Rectal smooth muscle tissue (tissue), 1 donor: ENCODE data around the gene RGPD3.
A peak's percentile ranks its signal among the peaks of the same experiment; 100 is the strongest.
"Not testable (repeated sequence)": the region's sequence is repeated elsewhere in the genome, so short reads cannot be mapped to it uniquely, and the experiment has no call there.

Source experiments
- H3K27ac ChIP-seq: one replicate; pipeline ENCODE4 v1.7.0; 2013; ENCODE audit warnings: low read depth, low read length, inconsistent platforms
- H3K27me3 ChIP-seq: one replicate; pipeline ENCODE4 v1.7.0; 2013; ENCODE audit warnings: low read length; ENCODE audit not compliant: control insufficient read depth, insufficient read depth
- H3K36me3 ChIP-seq: one replicate; pipeline ENCODE4 v1.7.0; 2013; ENCODE audit warnings: low read length; ENCODE audit not compliant: control insufficient read depth, insufficient read depth
- H3K4me1 ChIP-seq: one replicate; pipeline ENCODE4 v1.7.0; 2013; ENCODE audit warnings: low read length; ENCODE audit not compliant: control insufficient read depth, insufficient read depth
- H3K4me3 ChIP-seq: one replicate; pipeline ENCODE4 v1.7.0; 2013; ENCODE audit warnings: low read length
- H3K9ac ChIP-seq: one replicate; pipeline ENCODE4 v1.7.0; 2013; ENCODE audit warnings: low read length

RGPD3 gene

DNA sequence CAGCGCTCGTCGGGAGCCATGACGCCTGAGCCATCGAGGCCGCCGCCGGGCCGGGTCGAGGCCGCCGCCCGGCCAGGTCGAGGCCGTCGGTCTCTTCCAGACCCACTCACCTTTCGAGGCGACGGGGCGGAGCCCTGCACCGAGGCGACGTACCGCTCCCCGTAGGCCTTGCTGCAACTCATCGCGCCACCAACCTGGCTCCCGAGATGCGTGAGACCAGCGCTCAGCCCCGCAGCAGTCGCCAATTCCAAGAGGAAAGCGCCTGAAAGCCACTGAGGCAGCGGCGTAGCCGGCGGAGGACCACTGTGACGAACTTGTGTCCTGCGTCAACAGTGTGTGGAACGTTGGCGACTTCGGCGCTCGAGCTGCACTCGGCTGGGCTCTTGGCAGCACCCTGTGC is at the start of gene RGPD3:
Gene RGPD3 (minus strand): TSS at position 307 of the 400 bp plus-strand sequence. CDS start 125 bp downstream, at position 182.
- not testable (repeated sequence) for H3K4me1 ChIP-seq, H3K27ac ChIP-seq, H3K27me3 ChIP-seq, H3K4me3 ChIP-seq, H3K9ac ChIP-seq, H3K36me3 ChIP-seq

DNA sequence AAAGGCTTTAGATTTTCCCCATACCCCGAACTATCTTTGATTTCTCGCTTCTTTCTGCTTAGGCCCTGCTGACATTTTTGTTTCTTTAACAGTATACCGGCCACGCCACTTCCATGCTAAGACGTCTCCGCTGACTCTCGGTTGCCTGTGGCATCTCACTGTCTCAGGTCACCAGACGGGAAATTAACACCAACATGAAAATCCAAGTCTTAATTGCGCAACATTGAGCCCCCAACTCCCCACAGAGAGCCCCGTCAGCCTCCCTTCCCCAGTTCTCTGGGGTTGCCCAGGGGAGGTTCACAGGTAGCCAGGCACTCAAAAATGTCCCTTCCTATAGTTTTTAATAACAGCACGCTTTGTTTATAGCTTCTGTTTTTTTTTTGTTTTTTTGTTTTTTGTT is 49.1 kb upstream of the RGPD3 start:
- H3K4me1 ChIP-seq = no peaks in the 10 kb centered on the region
- no peaks in the 10 kb centered on the region for H3K36me3 ChIP-seq
- H3K27ac ChIP-seq = no peak overlapping the region
- no peaks in the 10 kb centered on the region for H3K27me3 ChIP-seq
- H3K4me3 ChIP-seq = no peak overlapping the region
- no peak overlapping the region for H3K9ac ChIP-seq

- Histone ChIP-seq H3K36me3 (no peaks in the 10 kb centered on the region), H3K4me3 (no peak overlapping the region), H3K27ac (no peak overlapping the region), H3K9ac (no peak overlapping the region), H3K27me3 (no peaks in the 10 kb centered on the region), H3K4me1 (no peaks in the 10 kb centered on the region)
Measured at GRCh38 chr2:106516864-106517263, 48.7 kb upstream of the RGPD3 start.

GRCh38 chr2:106516436-106516835 is 48.2 kb upstream of the RGPD3 start:
- no peak overlapping the region for H3K4me3 ChIP-seq
- H3K27me3 ChIP-seq = no peaks in the 10 kb centered on the region
- H3K27ac ChIP-seq = no peak overlapping the region
- no peaks in the 10 kb centered on the region for H3K36me3 ChIP-seq
- H3K4me1 ChIP-seq = no peaks in the 10 kb centered on the region
- no peak overlapping the region for H3K9ac ChIP-seq

- not testable (repeated sequence) for H3K9ac ChIP-seq, H3K36me3 ChIP-seq, H3K4me3 ChIP-seq, H3K27ac ChIP-seq, H3K4me1 ChIP-seq, H3K27me3 ChIP-seq
Measured at GRCh38 chr2:106514827-106515226, 46.6 kb upstream of the RGPD3 start.

- H3K9ac ChIP-seq, H3K4me1 ChIP-seq, H3K27me3 ChIP-seq: not testable (repeated sequence)
Measured at GRCh38 chr2:106513391-106513790, 45.2 kb upstream of the RGPD3 start.

DNA sequence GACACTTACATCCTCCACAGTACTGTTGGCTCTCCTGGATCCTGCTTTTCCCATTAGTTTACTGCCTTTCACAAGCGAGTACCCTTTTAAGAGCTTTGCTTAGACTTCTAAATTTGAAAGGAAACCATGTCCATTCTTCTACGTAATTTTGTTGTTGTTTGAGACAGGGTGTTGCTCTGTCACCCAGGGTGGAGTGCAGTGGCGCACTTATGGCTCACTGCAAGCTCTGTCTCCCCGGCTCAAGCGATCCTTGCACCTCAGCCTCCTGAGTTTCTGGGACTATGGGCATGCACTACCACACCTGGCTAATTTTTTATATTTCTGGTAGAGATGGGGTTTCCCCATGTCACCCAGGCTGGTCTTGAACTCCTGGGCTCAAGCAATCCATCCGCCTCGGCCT is 43.7 kb upstream of the RGPD3 start:
- H3K4me3 ChIP-seq, H3K36me3 ChIP-seq, H3K4me1 ChIP-seq, H3K27me3 ChIP-seq, H3K9ac ChIP-seq: not testable (repeated sequence)
- peak overlapping the region; percentile 16 for H3K27ac ChIP-seq

More at GRCh38 chr2:106513391-106513790, 45.2 kb upstream of the RGPD3 start:
- not testable (repeated sequence) for H3K27ac ChIP-seq, H3K36me3 ChIP-seq, H3K4me3 ChIP-seq

DNA sequence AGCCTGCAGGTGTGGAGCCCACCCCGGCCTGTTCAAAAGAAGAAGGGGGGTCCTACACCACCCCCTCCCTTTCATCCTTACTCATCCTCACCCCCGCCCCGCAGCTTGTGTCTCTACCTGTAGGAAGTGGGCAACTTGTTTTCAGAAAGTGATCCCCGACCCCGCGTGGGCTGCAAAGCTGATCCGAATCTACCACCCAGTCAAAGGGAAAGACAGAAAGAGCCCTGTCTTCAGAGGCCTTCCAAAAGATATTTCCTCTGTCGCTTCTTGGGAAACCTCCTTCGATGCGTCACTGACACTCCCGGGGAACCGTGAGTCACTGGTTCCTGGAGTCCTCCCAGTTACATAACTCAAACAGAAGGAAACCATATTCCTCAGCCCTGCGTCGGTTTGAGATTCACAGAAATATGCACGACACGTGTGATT is 43.3 kb upstream of the RGPD3 start:
- H3K27me3 ChIP-seq = not testable (repeated sequence)

DNA sequence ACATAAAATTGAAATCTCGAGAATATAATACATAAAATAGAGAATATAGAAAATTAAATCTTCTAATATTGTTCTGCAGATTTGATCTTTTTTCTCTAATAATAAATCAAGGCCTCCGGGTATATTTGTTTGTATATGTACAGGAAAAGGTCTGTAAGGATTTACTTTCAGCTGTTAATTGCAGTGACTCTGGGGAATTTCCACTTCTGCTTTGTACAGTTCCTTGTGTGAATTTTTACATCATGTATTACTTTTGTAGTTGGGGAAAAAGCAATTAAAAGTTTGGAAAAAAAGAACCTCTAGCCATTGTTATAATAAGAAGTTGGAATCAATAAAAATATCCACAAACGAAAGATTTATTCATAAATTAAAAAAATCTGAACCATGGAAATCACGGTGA is 42.6 kb upstream of the RGPD3 start:
- not testable (repeated sequence) for H3K4me3 ChIP-seq, H3K27ac ChIP-seq

More for the DNA sequence above, 43.3 kb upstream of the RGPD3 start:
- H3K9ac ChIP-seq, H3K36me3 ChIP-seq, H3K27ac ChIP-seq, H3K4me3 ChIP-seq, H3K4me1 ChIP-seq: not testable (repeated sequence)

DNA sequence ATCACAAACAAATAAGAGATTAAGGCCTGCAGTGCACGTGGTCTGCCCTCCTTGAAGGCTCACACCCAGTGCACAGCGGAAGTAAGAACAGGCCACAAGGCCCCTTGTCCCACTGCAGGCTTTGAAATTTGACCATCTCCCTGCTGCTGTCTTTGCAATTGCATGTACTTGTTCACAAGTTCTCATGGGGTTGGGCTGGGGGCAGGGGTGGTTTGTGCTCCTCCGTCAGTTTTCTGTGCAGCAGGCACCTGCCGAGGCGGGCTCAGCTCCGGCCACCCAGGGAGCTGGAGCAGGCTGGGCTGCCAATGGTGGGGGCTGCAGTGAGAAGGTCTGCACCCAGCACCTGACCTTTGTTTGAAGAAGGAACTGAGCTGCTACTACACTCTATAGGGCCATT is 41.2 kb upstream of the RGPD3 start:
- not testable (repeated sequence) for H3K27me3 ChIP-seq, H3K9ac ChIP-seq, H3K4me3 ChIP-seq, H3K27ac ChIP-seq, H3K4me1 ChIP-seq, H3K36me3 ChIP-seq

More for the DNA sequence above, 42.6 kb upstream of the RGPD3 start:
- not testable (repeated sequence) for H3K27me3 ChIP-seq, H3K9ac ChIP-seq, H3K36me3 ChIP-seq, H3K4me1 ChIP-seq

- not testable (repeated sequence) for H3K4me3 ChIP-seq, H3K9ac ChIP-seq, H3K27me3 ChIP-seq, H3K4me1 ChIP-seq, H3K27ac ChIP-seq, H3K36me3 ChIP-seq
Measured at GRCh38 chr2:106508660-106509373, 40.6 kb upstream of the RGPD3 start.

DNA sequence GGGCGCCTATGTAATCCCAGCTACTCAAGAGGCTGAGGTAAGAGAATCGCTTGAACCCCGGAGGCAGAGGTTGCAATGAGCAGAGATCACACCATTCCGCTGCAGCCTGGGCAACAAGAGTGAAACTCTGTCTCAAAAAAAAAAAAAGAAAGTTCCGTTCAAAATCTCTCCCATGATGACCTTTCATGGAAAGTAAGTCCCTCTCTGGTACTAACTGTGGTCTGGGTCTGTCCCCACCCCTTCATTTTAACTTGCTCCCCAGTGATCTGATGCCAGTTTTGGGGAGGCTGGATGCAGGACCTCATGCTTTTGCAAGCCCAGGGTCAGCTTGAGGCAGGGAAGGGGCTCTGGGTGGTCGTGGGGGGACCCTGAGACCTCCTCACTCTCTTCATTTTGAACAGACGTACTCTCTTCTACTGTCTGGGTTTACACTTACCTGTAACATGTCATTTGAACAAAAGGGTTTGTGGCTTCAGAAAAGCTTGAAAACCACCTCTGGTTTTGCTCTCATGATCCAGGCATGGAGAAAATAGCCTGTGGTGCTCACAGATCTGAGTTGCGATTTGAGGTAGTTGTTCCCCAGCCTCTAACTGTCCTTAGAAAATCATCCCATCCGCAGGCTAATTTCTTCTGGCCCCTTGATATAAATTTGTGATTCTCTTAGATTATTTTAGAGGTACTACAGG is 37.9 kb upstream of the RGPD3 start:
- not testable (repeated sequence) for H3K4me3 ChIP-seq, H3K36me3 ChIP-seq, H3K27me3 ChIP-seq, H3K4me1 ChIP-seq, H3K9ac ChIP-seq, H3K27ac ChIP-seq

GRCh38 chr2:106504787-106505186 is 36.6 kb upstream of the RGPD3 start:
- H3K27me3 ChIP-seq, H3K27ac ChIP-seq, H3K36me3 ChIP-seq, H3K4me1 ChIP-seq, H3K9ac ChIP-seq, H3K4me3 ChIP-seq: not testable (repeated sequence)
